NB4 (cell line): Measurements from ENCODE around the gene SLC25A21.

Source experiments
- CTCF ChIP-seq: IDR thresholded peaks from one replicate; pipeline ENCODE4 v1.5.1; 2012; ENCODE audit warnings: low read depth, low read length
- MYC ChIP-seq: IDR thresholded peaks from 2 replicates; pipeline ENCODE4 v1.6.1; 2011; ENCODE audit warnings: low read depth, low read length

- TF ChIP-seq CTCF (no peak), MYC (no peak)
These were observed 471.8 kb downstream of the SLC25A21 start for GRCh38 chr14:36700651-36701050.
